H9 (cell line): ENCODE results near the gene KIF14. TPM values are rescaled to one million over a fixed set of nuclear protein-coding genes. Genes with fewer than 3 reads are reported as not detected.
"Not testable (repeated sequence)": the region's sequence is repeated elsewhere in the genome, so short reads cannot be mapped to it uniquely, and the experiment has no call there.

ENCODE experiments used
- DNase-seq: peaks from one replicate; pipeline ENCODE4 v3.0.0-alpha.2; 2017
- H2AFZ ChIP-seq: one replicate; pipeline ENCODE4 v1.6.1; 2013; ENCODE audit warnings: mild to moderate bottlenecking, low read length, control low read depth, moderate library complexity
- H2AK5ac ChIP-seq: 2 replicates; pipeline ENCODE4 v1.6.1; 2013; ENCODE audit warnings: low read length, control low read depth, mixed read lengths; ENCODE audit not compliant: insufficient read length
- H2BK120ac ChIP-seq: one replicate; pipeline ENCODE4 v1.6.1; 2013; ENCODE audit warnings: low read depth, mild to moderate bottlenecking, low read length, control low read depth, inconsistent platforms; ENCODE audit not compliant: poor library complexity, severe bottlenecking
- H2BK12ac ChIP-seq: 2 replicates; pipeline ENCODE4 v1.6.1; 2013; ENCODE audit warnings: low read length, control low read depth, mixed read lengths, low read depth; ENCODE audit not compliant: insufficient read length
- H2BK15ac ChIP-seq: 2 replicates; pipeline ENCODE4 v1.6.1; 2013; ENCODE audit warnings: low read depth, low read length, control low read depth
- H2BK20ac ChIP-seq: one replicate; pipeline ENCODE4 v1.6.1; 2013; ENCODE audit warnings: low read depth, mild to moderate bottlenecking, low read length, control low read depth, inconsistent platforms; ENCODE audit not compliant: poor library complexity, severe bottlenecking
- H2BK5ac ChIP-seq: 2 replicates; pipeline ENCODE4 v1.6.1; 2013; ENCODE audit warnings: low read length, control low read depth, mixed read lengths; ENCODE audit not compliant: insufficient read length
- H3K14ac ChIP-seq: 2 replicates; pipeline ENCODE4 v1.6.1; 2013; ENCODE audit warnings: low read length, control low read depth; ENCODE audit not compliant: insufficient read depth
- H3K18ac ChIP-seq: 2 replicates; pipeline ENCODE4 v1.6.1; 2013; ENCODE audit warnings: low read depth, mild to moderate bottlenecking, mixed read lengths, low read length, control low read depth; ENCODE audit not compliant: insufficient read length
- H3K23ac ChIP-seq: 2 replicates; pipeline ENCODE4 v1.6.1; 2013; ENCODE audit warnings: low read length, control low read depth, mixed read lengths, low read depth; ENCODE audit not compliant: insufficient read length
- H3K23me2 ChIP-seq: 2 replicates; pipeline ENCODE4 v1.6.1; 2013; ENCODE audit warnings: low read depth, mild to moderate bottlenecking, mixed read lengths, low read length, control low read depth; ENCODE audit not compliant: insufficient read length, poor library complexity, severe bottlenecking
- H3K27ac ChIP-seq: 2 replicates; pipeline ENCODE4 v1.5.1; 2013; ENCODE audit warnings: low read length, control low read depth, mixed read lengths, low read depth; ENCODE audit not compliant: insufficient read length
- H3K27me3 ChIP-seq: 2 replicates; pipeline ENCODE4 v1.6.1; 2013; ENCODE audit warnings: low read length, control low read depth, inconsistent platforms; ENCODE audit not compliant: insufficient read depth
- H3K4ac ChIP-seq: 2 replicates; pipeline ENCODE4 v1.6.1; 2013; ENCODE audit warnings: low read depth, mild to moderate bottlenecking, control low read depth, inconsistent platforms, low read length, moderate library complexity
- H3K4me1 ChIP-seq: 2 replicates; pipeline ENCODE4 v1.6.1; 2013; ENCODE audit warnings: low read length, control low read depth, inconsistent platforms; ENCODE audit not compliant: insufficient read depth
- H3K4me2 ChIP-seq: 2 replicates; pipeline ENCODE4 v1.6.1; 2013; ENCODE audit warnings: low read length, control low read depth, mixed read lengths; ENCODE audit not compliant: insufficient read length, insufficient read depth
- H3K56ac ChIP-seq: 2 replicates; pipeline ENCODE4 v1.6.1; 2013; ENCODE audit warnings: low read depth, mild to moderate bottlenecking, mixed read lengths, low read length, control low read depth; ENCODE audit not compliant: insufficient read length
- H3K79me1 ChIP-seq: 2 replicates; pipeline ENCODE4 v1.6.1; 2013; ENCODE audit warnings: low read depth, mild to moderate bottlenecking, moderate library complexity, low read length, control low read depth, inconsistent platforms; ENCODE audit not compliant: insufficient read depth, poor library complexity, severe bottlenecking
- H3K79me2 ChIP-seq: 2 replicates; pipeline ENCODE4 v1.6.1; 2013; ENCODE audit warnings: low read length, control low read depth, inconsistent platforms; ENCODE audit not compliant: insufficient read depth
- H3K9ac ChIP-seq: 2 replicates; pipeline ENCODE4 v1.6.1; 2013; ENCODE audit warnings: low read length, control low read depth, mixed read lengths; ENCODE audit not compliant: insufficient read length; ENCODE audit errors: extremely low read depth
- H3K9me3 ChIP-seq: one replicate; pipeline ENCODE4 v1.6.1; 2013; ENCODE audit warnings: low read depth, low read length, inconsistent platforms; ENCODE audit not compliant: control insufficient read depth
- H3T11ph ChIP-seq: one replicate; pipeline ENCODE4 v1.6.1; 2013; ENCODE audit warnings: mild to moderate bottlenecking, low read length, control low read depth, inconsistent platforms
- H4K20me1 ChIP-seq: one replicate; pipeline ENCODE4 v1.6.1; 2013; ENCODE audit not compliant: control insufficient read depth, insufficient read length, insufficient read depth
- H4K5ac ChIP-seq: 2 replicates; pipeline ENCODE4 v1.6.1; 2013; ENCODE audit warnings: low read depth, mild to moderate bottlenecking, mixed read lengths, low read length, control low read depth; ENCODE audit not compliant: insufficient read length
- H4K8ac ChIP-seq: replicated peaks from 2 replicates; pipeline ENCODE4 v1.6.1; 2013; ENCODE audit warnings: low read length, control low read depth, mixed read lengths, low read depth; ENCODE audit not compliant: insufficient read length
- H4K91ac ChIP-seq: 2 replicates; pipeline ENCODE4 v1.6.1; 2013; ENCODE audit warnings: low read depth, mild to moderate bottlenecking, moderate library complexity, mixed read lengths, low read length, control low read depth; ENCODE audit not compliant: insufficient read length
- H3K27ac Mint-ChIP-seq, 3 experiments: 2 replicates in 2 of 3; 3 replicates in 1 of 3; pipeline ENCODE4 v1.8.0; 2020 to 2021; ENCODE audit warnings: mixed read lengths in 3 of 3, mild to moderate bottlenecking in 1 of 3, moderate library complexity in 1 of 3
- H3K27me3 Mint-ChIP-seq: 2 replicates; pipeline ENCODE4 v1.8.0; 2021; ENCODE audit warnings: low read depth, mild to moderate bottlenecking, moderate library complexity, mixed read lengths
- H3K36me3 Mint-ChIP-seq, 3 experiments: 2 replicates in 2 of 3; 3 replicates in 1 of 3; pipeline ENCODE4 v1.8.0; 2020 to 2021; ENCODE audit warnings: low read depth in 3 of 3, mixed read lengths in 3 of 3; ENCODE audit not compliant: insufficient read depth in 1 of 3
- H3K4me1 Mint-ChIP-seq, 2 experiments: 2 replicates each; pipeline ENCODE4 v1.8.0; 2020; ENCODE audit warnings: mixed read lengths in 2 of 2
- H3K4me3 Mint-ChIP-seq, 2 experiments: 2 replicates in 1 of 2; 3 replicates in 1 of 2; pipeline ENCODE4 v1.8.0; 2020 to 2021; ENCODE audit warnings: mild to moderate bottlenecking in 2 of 2, mixed read lengths in 2 of 2, moderate library complexity in 1 of 2
- H3K9me3 Mint-ChIP-seq, 2 experiments: 2 replicates in 1 of 2; 3 replicates in 1 of 2; pipeline ENCODE4 v1.8.0; 2020; ENCODE audit warnings: mild to moderate bottlenecking in 2 of 2, mixed read lengths in 2 of 2, moderate library complexity in 1 of 2
- CTCF ChIP-seq: fragments of 200-600 bp; sonication (generic); conservative IDR thresholded peaks from 3 replicates; pipeline ENCODE4 v1.8.0; 2021; ENCODE audit warnings: antibody characterized with exemption, mild to moderate bottlenecking
- WGBS: extraction: QIAGEN DNeasy Blood & Tissue Kit; methylation state at CpG from one replicate; pipeline ENCODE4 v1.1.7; 2013; ENCODE audit warnings: missing lambda C conversion rate, low lambda C conversion rate, mixed read lengths; ENCODE audit not compliant: insufficient read length; ENCODE audit errors: extremely low coverage; 5-methylcytosine and 5-hydroxymethylcytosine counted together
- total RNA-seq: library from RNA; stranded (reverse); gene quantifications from 2 replicates; pipeline ENCODE4 v1.2.1, GENCODE V29; 2021

The KIF14 gene
- total RNA-seq, 1 experiment from 2014 or later = 18.2 TPM

GRCh38 chr1:200525090-200525987, 95.2 kb downstream of the KIF14 start:
- H3K23me2 ChIP-seq = peaks cover 2% of the 10 kb centered on the region
- no peak overlapping the region for H3K56ac ChIP-seq
- H3K27ac Mint-ChIP-seq = no peak overlapping the region
- no CpG with 5 or more reads among the region's 9 CpGs for WGBS
- H2AK5ac ChIP-seq = no peak overlapping the region
- no peak overlapping the region for H4K8ac ChIP-seq
- H4K91ac ChIP-seq = no peak overlapping the region
- TF ChIP-seq CTCF = no peak
- H3K18ac ChIP-seq = no peak overlapping the region
- H2BK12ac ChIP-seq = no peak overlapping the region
- no peak for DNase-seq
- H3K4me1 ChIP-seq = no peaks in the 10 kb centered on the region; the same call in 1 of the 2 replicates
- no peak overlapping the region for H4K5ac ChIP-seq
- no peak overlapping the region for H3T11ph ChIP-seq
- no peaks in the 10 kb centered on the region for H3K36me3 Mint-ChIP-seq
- no peaks in the 10 kb centered on the region for H3K27me3 Mint-ChIP-seq
- H3K9me3 ChIP-seq = no peaks in the 10 kb centered on the region
- H3K79me1 ChIP-seq = no peaks in the 10 kb centered on the region
- H2BK15ac ChIP-seq = no peak overlapping the region
- no peak overlapping the region for H2BK20ac ChIP-seq
- no peaks in the 10 kb centered on the region for H3K9me3 Mint-ChIP-seq
- no peak overlapping the region for H3K27ac ChIP-seq
- no peak overlapping the region for H2BK5ac ChIP-seq
- no peaks in the 10 kb centered on the region for H4K20me1 ChIP-seq
- no peak overlapping the region for H3K4ac ChIP-seq
- no peak overlapping the region for H3K23ac ChIP-seq
- no peak overlapping the region for H3K4me2 ChIP-seq
- H2AFZ ChIP-seq = no peak overlapping the region
- no peak overlapping the region for H2BK120ac ChIP-seq
- no peak overlapping the region for H3K9ac ChIP-seq
- H3K79me2 ChIP-seq = no peaks in the 10 kb centered on the region
- H3K4me3 Mint-ChIP-seq = no peak overlapping the region
- H3K4me1 Mint-ChIP-seq = peaks cover 6 to 22% of the 10 kb centered on the region in 2 experiments
- H3K27me3 ChIP-seq = no peaks in the 10 kb centered on the region
- no peak overlapping the region for H3K14ac ChIP-seq

- H3K14ac ChIP-seq, DNase-seq, H3K27me3 Mint-ChIP-seq, H3K4ac ChIP-seq, H2AK5ac ChIP-seq, H4K20me1 ChIP-seq, H3T11ph ChIP-seq, H3K36me3 Mint-ChIP-seq, H2BK20ac ChIP-seq, H3K9me3 ChIP-seq, H3K27me3 ChIP-seq, H2BK5ac ChIP-seq, H2BK12ac ChIP-seq, H3K18ac ChIP-seq, H3K27ac ChIP-seq, H4K5ac ChIP-seq, H3K79me2 ChIP-seq, H4K8ac ChIP-seq, H3K9ac ChIP-seq, H2AFZ ChIP-seq, H2BK15ac ChIP-seq, H3K4me3 Mint-ChIP-seq, H2BK120ac ChIP-seq, H3K56ac ChIP-seq, H4K91ac ChIP-seq, H3K23me2 ChIP-seq, H3K4me1 ChIP-seq, H3K9me3 Mint-ChIP-seq, H3K27ac Mint-ChIP-seq, H3K23ac ChIP-seq, H3K4me2 ChIP-seq, H3K79me1 ChIP-seq: not testable (repeated sequence)
- peaks cover 6 to 20% of the 10 kb centered on the region in 2 experiments for H3K4me1 Mint-ChIP-seq
- no CpG with 5 or more reads among the region's 5 CpGs for WGBS
Measured at GRCh38 chr1:200524551-200524950, 96.0 kb downstream of the KIF14 start.
